Endothelial cell of umbilical vein (primary cell): ENCODE results near the gene CCHCR1. TPM values are rescaled to one million over a fixed set of nuclear protein-coding genes. Genes with fewer than 3 reads are reported as not detected.

ENCODE experiments used
- BruUV-seq: library from RNA; stranded (reverse); fragments of 400-500 nt; replicated peaks from 2 replicates; lab custom pipeline; 2021; lab: Mats Ljungman, UMichigan
- CTCF ChIA-PET: fragments of 300-600, 350-600 bp; sonication (Branson Sonifier 250); formaldehyde crosslinking; loops from one replicate; lab custom pipeline; 2021; ENCODE audit warnings: antibody characterized with exemption, inconsistent platforms; lab: Charles Lee
- POLR2A ChIA-PET: fragments of 300-600, 350-600 bp; sonication (Branson Sonifier 250); formaldehyde crosslinking; loops from one replicate; lab custom pipeline; 2021; ENCODE audit warnings: antibody characterized with exemption, inconsistent platforms; lab: Charles Lee
- DNase-seq: peaks from one replicate; pipeline ENCODE4 v3.0.0-alpha.2; 2011; ENCODE audit warnings: low read depth, low spot score
- FAIRE-seq: peaks from 2 replicates; lab custom pipeline; 2011; peaks lifted over from hg19 to GRCh38; lab: Jason Lieb, UNC
- H2AFZ ChIP-seq: 2 replicates; pipeline ENCODE4 v1.6.0; 2012; ENCODE audit warnings: low read depth, low read length, control low read depth, inconsistent platforms
- H3K27ac ChIP-seq: 2 replicates; pipeline ENCODE4 v1.5.1; 2011; ENCODE audit warnings: low read depth, mild to moderate bottlenecking, control low read depth, low read length, moderate library complexity; ENCODE audit not compliant: insufficient read depth
- H3K27me3 ChIP-seq, 2 experiments: 2 replicates each; pipeline versions ENCODE4 v1.6.0 to v1.6.1; 2011; ENCODE audit warnings: low read length in 2 of 2, mixed read lengths in 1 of 2; ENCODE audit not compliant: control insufficient read depth in 2 of 2, insufficient read depth in 2 of 2
- H3K36me3 ChIP-seq, 2 experiments: 2 replicates in 1 of 2; 3 replicates in 1 of 2; pipeline ENCODE4 v1.5.1; 2011; ENCODE audit warnings: low read length in 2 of 2, mild to moderate bottlenecking in 1 of 2, moderate library complexity in 1 of 2; ENCODE audit not compliant: control insufficient read depth in 2 of 2, insufficient read depth in 2 of 2; ENCODE audit errors: extremely low read depth in 1 of 2
- H3K4me1 ChIP-seq: 3 replicates; pipeline ENCODE4 v1.5.1; 2011; ENCODE audit warnings: mild to moderate bottlenecking, low read length; ENCODE audit not compliant: control insufficient read depth, insufficient read depth; ENCODE audit errors: extremely low read depth
- H3K4me2 ChIP-seq: 2 replicates; pipeline ENCODE4 v1.6.1; 2011; ENCODE audit warnings: low read length, control low read depth, mixed read lengths; ENCODE audit not compliant: insufficient read depth
- H3K4me3 ChIP-seq, 3 experiments: fragments of 200-600 bp in 1 of 3; sonication (generic), shearing (Covaris generic) in 1 of 3; replicated peaks in 1 of 3; 2 replicates each; pipeline ENCODE4 v1.5.1; 2011 to 2016; ENCODE audit warnings: control low read depth in 3 of 3, low read length in 3 of 3, mild to moderate bottlenecking in 2 of 3, inconsistent platforms in 1 of 3, low read depth in 1 of 3, moderate library complexity in 1 of 3; ENCODE audit not compliant: insufficient read depth in 1 of 3
- H3K79me2 ChIP-seq: 2 replicates; pipeline ENCODE4 v1.6.0; 2012; ENCODE audit warnings: low read length, inconsistent platforms; ENCODE audit not compliant: control insufficient read depth, insufficient read depth
- H3K9ac ChIP-seq: replicated peaks from 2 replicates; pipeline ENCODE3; 2011; ENCODE audit warnings: low read length, control low read depth; ENCODE audit not compliant: insufficient read depth; ENCODE audit errors: extremely low read depth
- H3K9me1 ChIP-seq: replicated peaks from 3 replicates; pipeline ENCODE4 v1.6.0; 2011; ENCODE audit warnings: mild to moderate bottlenecking, low read length; ENCODE audit not compliant: control insufficient read depth, insufficient read depth; ENCODE audit errors: extremely low read depth
- H3K9me3 ChIP-seq: replicated peaks from 2 replicates; pipeline ENCODE4 v1.5.1; 2012; ENCODE audit warnings: low read length, inconsistent platforms; ENCODE audit not compliant: control insufficient read depth, insufficient read depth
- H4K20me1 ChIP-seq: replicated peaks from 2 replicates; pipeline ENCODE3; 2011; ENCODE audit warnings: mild to moderate bottlenecking, low read length; ENCODE audit not compliant: control insufficient read depth, insufficient read depth; ENCODE audit errors: extremely low read depth
- CTCF ChIP-seq, 2 donors: IDR thresholded peaks; 1 replicate in 1 of 2; 2 replicates in 1 of 2; pipeline ENCODE4 v1.5.1; 2011; ENCODE audit warnings: low read length in 2 of 2, mild to moderate bottlenecking in 2 of 2, moderate library complexity in 2 of 2, control low read depth in 1 of 2, inconsistent platforms in 1 of 2, low read depth in 1 of 2; ENCODE audit not compliant: insufficient read depth in 1 of 2; ENCODE audit errors: extremely low read depth in 1 of 2
- EZH2 ChIP-seq: IDR thresholded peaks from 2 replicates; pipeline ENCODE4 v1.6.1; 2012; ENCODE audit warnings: borderline replicate concordance, low read depth, mild to moderate bottlenecking, moderate library complexity, low read length, inconsistent platforms; ENCODE audit not compliant: severe bottlenecking
- FOS ChIP-seq: IDR thresholded peaks from 2 replicates; pipeline ENCODE4 v1.6.1; 2011; ENCODE audit warnings: mild to moderate bottlenecking, low read length, moderate library complexity, borderline replicate concordance; ENCODE audit not compliant: insufficient read depth
- GATA2 ChIP-seq: IDR thresholded peaks from 2 replicates; pipeline ENCODE4 v1.7.0; 2011; ENCODE audit warnings: low read depth, mild to moderate bottlenecking, moderate library complexity, mixed read lengths, low read length; ENCODE audit not compliant: insufficient read length, insufficient read depth
- JUN ChIP-seq: IDR thresholded peaks from 2 replicates; pipeline ENCODE4 v1.6.1; 2011; ENCODE audit warnings: borderline replicate concordance, low read depth; ENCODE audit not compliant: insufficient read length, insufficient read depth
- MAX ChIP-seq: IDR thresholded peaks from 2 replicates; pipeline ENCODE4 v1.6.1; 2011; ENCODE audit not compliant: insufficient read depth, insufficient read length
- MYC ChIP-seq: IDR thresholded peaks from one replicate; pipeline ENCODE4 v1.6.1; 2011; ENCODE audit warnings: mild to moderate bottlenecking, low read depth, low read length
- POLR2A ChIP-seq: IDR thresholded peaks from 2 replicates; pipeline ENCODE4 v1.6.1; 2012; ENCODE audit warnings: low read depth, mild to moderate bottlenecking, control low read depth, low read length
- POLR2AphosphoS5 ChIP-seq: IDR thresholded peaks from 2 replicates; pipeline ENCODE4 v1.6.1; 2012; ENCODE audit warnings: low read depth, mild to moderate bottlenecking, control low read depth, low read length, moderate library complexity; ENCODE audit not compliant: insufficient read depth
- dilution Hi-C: fragments of 300-500 bp; cut with MboI; formaldehyde crosslinking; loops from one replicate; pipeline ENCODE4 v1.15.0; 2019; ENCODE audit warnings: low sequenced_read_pairs; ENCODE audit not compliant: extremely low pct_ligation_motif_present
- intact Hi-C: fragments of 100-400 bp; cut with micrococcal nuclease; formaldehyde crosslinking; loops from one replicate; pipeline ENCODE4 v1.10.0; 2022
- polyA plus RNA-seq, 4 experiments: library from polyadenylated mRNA; depleted of rRNA in 3 of 4; stranded (reverse) in 3 of 4; unstranded in 1 of 4; fragments of >200 nt; gene quantifications; 2 replicates each; pipeline versions ENCODE4 v1.2.1 to v1.2.3, GENCODE V29; 2011 to 2012; ENCODE audit warnings: missing spikeins in 1 of 4
- total RNA-seq: library from RNA; stranded (reverse); gene quantifications from 2 replicates; pipeline ENCODE4 v1.2.3, GENCODE V29; 2021

Gene CCHCR1
- total and polyA plus RNA-seq, 2 donors (not counting 3 experiments of a cell fraction or from before 2014, with no cell fraction given) = 12.8 to 23.2 TPM

- dilution Hi-C loops (no loop called here), intact Hi-C loops (no loop called here)
- ChIA-PET POLR2A (no interaction called here), CTCF (interaction anchor here (0.6 to 1.5 kb wide), 6 partner anchors 11 to 224 kb away, joined by 3 to 8 read pairs (median 3); no protein-coding TSS in a partner anchor)
- no peak overlapping the region for H3K4me2 ChIP-seq
- DNase-seq = no peak
- peaks cover 0 to 8% of the 10 kb centered on the region in 2 experiments for H3K36me3 ChIP-seq
- H2AFZ ChIP-seq = no peak overlapping the region
- H3K27me3 ChIP-seq = no peaks in the 10 kb centered on the region
- no peaks in the 10 kb centered on the region for H3K79me2 ChIP-seq
- TF ChIP-seq JUN (no peak), MYC (no peak), MAX (no peak), CTCF (IDR thresholded peaks at IDR 0.05; ENCODE audit: extremely low read depth in 1 of 2, insufficient read depth in 1 of 2, low read depth in 1 of 2, low read length in 2 of 2) (no peak), POLR2A (no peak), FOS (no peak), POLR2AphosphoS5 (no peak), EZH2 (no peak), GATA2 (no peak)
- BruUV-seq = no TSS peak
- H3K27ac ChIP-seq = no peak overlapping the region
- peak; percentile 21 for FAIRE-seq
- H4K20me1 ChIP-seq = no peaks in the 10 kb centered on the region
- no peak overlapping the region for H3K9ac ChIP-seq
- H3K4me3 ChIP-seq = no peak overlapping the region
- no peaks in the 10 kb centered on the region for H3K9me1 ChIP-seq
- H3K9me3 ChIP-seq = no peaks in the 10 kb centered on the region
- peaks cover 8% of the 10 kb centered on the region for H3K4me1 ChIP-seq
Measured at GRCh38 chr6:31142361-31142761, 15.2 kb downstream of the CCHCR1 start.
